Pancreas (tissue), 10 donors: Measurements from ENCODE around the gene B2M. TPM values are rescaled to one million over a fixed set of nuclear protein-coding genes. Genes with fewer than 3 reads are reported as not detected.
"Not testable (repeated sequence)": the region's sequence is repeated elsewhere in the genome, so short reads cannot be mapped to it uniquely, and the experiment has no call there.

ENCODE experiments used
- ATAC-seq, 4 donors: fragments of 200-7000 bp; cut with Tn5 transposase; one replicate each; pipeline versions ENCODE4 v1.8.0 to v1.9.1; 2020; ENCODE audit warnings: mild to moderate bottlenecking in 4 of 4, moderate library complexity in 4 of 4
- DNase-seq, 6 donors: peaks; one replicate each; pipeline ENCODE4 v3.0.0-alpha.2; 2020
- FAIRE-seq: peaks from 2 replicates; lab custom pipeline; 2012; peaks lifted over from hg19 to GRCh38; lab: Jason Lieb, UNC
- H3K27ac ChIP-seq, 4 donors: fragments of 200-600 bp; sonication (generic); 1 replicate in 3 of 4; 2 replicates in 1 of 4; pipeline versions ENCODE4 v1.5.0 to v1.8.0; 2020
- H3K27me3 ChIP-seq, 4 donors: fragments of 200-600 bp; one replicate each; pipeline ENCODE4 v1.8.0; 2021
- H3K36me3 ChIP-seq, 3 donors: fragments of 200-600 bp; sonication (generic) in 1 of 3; one replicate each; pipeline versions ENCODE4 v1.5.0 to v1.8.0; 2020 to 2021
- H3K4me1 ChIP-seq, 3 donors: fragments of 200-600 bp; one replicate each; pipeline ENCODE4 v1.8.0; 2021
- H3K4me3 ChIP-seq, 4 donors: fragments of 200-600 bp; sonication (generic) in 2 of 4; one replicate each; pipeline versions ENCODE4 v1.5.0 to v1.8.0; 2020 to 2021
- H3K9me3 ChIP-seq, 4 donors: fragments of 200-600 bp; one replicate each; pipeline ENCODE4 v1.8.0; 2021
- WGBS, 2 donors: extraction: QIAGEN DNeasy Blood & Tissue Kit; methylation state at CpG; one replicate each; pipeline ENCODE4 v1.1.7; 2013; 5-methylcytosine and 5-hydroxymethylcytosine counted together
- intact Hi-C, 3 donors: fragments of 100-400 bp; cut with DNase I; formaldehyde crosslinking; loops; one replicate each; pipeline versions ENCODE4 v1.11.1 to v1.14.2; 2022
- polyA plus RNA-seq, 2 donors: library from polyadenylated mRNA; stranded (reverse); fragments of 200-250 nt; gene quantifications; one replicate each; pipeline ENCODE4 v1.2.3, GENCODE V29; 2013
- total RNA-seq, 6 donors: library from RNA; stranded (reverse); fragmentation: NEBNext Ultra II Directional in 4 of 6; extraction: Animal tissue kit (Norgen Biotek cat#: 25700) in 4 of 6; gene quantifications; one replicate each; pipeline versions ENCODE4 v1.2.1 to v1.2.4, GENCODE V29; 2021 to 2023
- TF ChIP-seq, protein P1 (sequence below), 4 donors: fragments of 200-600 bp; sonication (generic) in 3 of 4; IDR thresholded peaks; one replicate each; pipeline versions ENCODE4 v1.5.0 to v1.8.0; 2021; ENCODE audit warnings: antibody characterized with exemption in 4 of 4
- donor health status: healthy with polysubstance abuse.
- donor health status: DM: no; HTN: no; CAD: no; lungs with moderate emphysema.
- donor health status: DM: no; HTN: no; CAD: no.
- donor health status: control.
- donor health status: control.
- donor health status: Bipolar disorder and iron deficiency.
- donor health status: DM: yes; HTN: yes; CAD: no.
- donor health status: DM: no; HTN: no; CAD: no.
- donor health status: DM: no; HTN: no; CAD: no.
- donor health status: DM: yes; HTN: yes; CAD: no.

Gene B2M
- total and polyA plus RNA-seq, 8 donors, result 209 to 1,305 (median 447) TPM

DNA sequence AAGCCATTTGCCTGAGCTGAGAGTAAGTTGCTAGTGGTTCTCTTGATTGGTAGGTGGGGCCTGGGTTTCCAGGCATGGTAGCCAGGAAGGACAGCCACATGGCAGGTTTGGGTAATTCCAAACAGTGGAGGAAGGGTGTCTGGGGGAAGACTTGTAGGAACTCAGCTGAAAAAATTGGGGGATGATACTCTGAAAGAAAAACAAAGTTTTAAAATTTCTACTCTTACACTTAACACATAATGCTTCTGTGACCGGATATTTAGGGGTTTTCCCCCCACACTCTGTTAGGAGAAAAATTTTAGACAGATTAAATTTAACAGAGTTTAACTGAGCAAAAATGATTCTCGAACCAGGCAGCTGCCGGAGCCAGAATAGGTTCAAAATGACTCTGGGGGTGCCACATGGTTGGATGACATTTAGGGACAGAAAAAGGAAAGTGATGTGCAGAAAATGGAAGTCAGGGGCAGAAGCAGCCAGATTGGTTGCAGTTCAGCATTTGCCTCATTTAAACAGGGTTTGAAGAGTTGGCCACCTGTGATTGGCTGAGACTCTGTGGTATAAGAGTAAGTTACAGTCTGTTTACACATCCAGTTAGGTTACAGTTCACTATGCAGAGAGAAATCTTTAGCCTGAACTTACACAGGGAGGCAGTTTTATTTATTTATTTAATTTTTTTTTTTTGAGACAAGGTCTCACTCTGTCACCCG lies 8.1 kb downstream of the B2M start:
- H3K9me3 ChIP-seq, result no peaks in the 10 kb centered on the region
- intact Hi-C loops, result no loop called here
- FAIRE-seq (no peak), DNase-seq (no peak), ATAC-seq (peak; percentile 18 to 49 (median 48))
- peaks cover 6 to 32% (median 12%) of the 10 kb centered on the region in 3 donors for H3K36me3 ChIP-seq
- no peaks in the 10 kb centered on the region for H3K27me3 ChIP-seq
- TF ChIP-seq, protein P1, sequence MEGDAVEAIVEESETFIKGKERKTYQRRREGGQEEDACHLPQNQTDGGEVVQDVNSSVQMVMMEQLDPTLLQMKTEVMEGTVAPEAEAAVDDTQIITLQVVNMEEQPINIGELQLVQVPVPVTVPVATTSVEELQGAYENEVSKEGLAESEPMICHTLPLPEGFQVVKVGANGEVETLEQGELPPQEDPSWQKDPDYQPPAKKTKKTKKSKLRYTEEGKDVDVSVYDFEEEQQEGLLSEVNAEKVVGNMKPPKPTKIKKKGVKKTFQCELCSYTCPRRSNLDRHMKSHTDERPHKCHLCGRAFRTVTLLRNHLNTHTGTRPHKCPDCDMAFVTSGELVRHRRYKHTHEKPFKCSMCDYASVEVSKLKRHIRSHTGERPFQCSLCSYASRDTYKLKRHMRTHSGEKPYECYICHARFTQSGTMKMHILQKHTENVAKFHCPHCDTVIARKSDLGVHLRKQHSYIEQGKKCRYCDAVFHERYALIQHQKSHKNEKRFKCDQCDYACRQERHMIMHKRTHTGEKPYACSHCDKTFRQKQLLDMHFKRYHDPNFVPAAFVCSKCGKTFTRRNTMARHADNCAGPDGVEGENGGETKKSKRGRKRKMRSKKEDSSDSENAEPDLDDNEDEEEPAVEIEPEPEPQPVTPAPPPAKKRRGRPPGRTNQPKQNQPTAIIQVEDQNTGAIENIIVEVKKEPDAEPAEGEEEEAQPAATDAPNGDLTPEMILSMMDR (IDR thresholded peaks at IDR 0.05), result no peak
- no peak overlapping the region for H3K27ac ChIP-seq
- no peak overlapping the region for H3K4me3 ChIP-seq
- WGBS, 2 donors, result 74 to 76% methylated on average over 4 of the region's 4 CpGs
- H3K4me1 ChIP-seq, result peaks cover 0 to 2% (median 0%) of the 10 kb centered on the region in 3 donors

DNA sequence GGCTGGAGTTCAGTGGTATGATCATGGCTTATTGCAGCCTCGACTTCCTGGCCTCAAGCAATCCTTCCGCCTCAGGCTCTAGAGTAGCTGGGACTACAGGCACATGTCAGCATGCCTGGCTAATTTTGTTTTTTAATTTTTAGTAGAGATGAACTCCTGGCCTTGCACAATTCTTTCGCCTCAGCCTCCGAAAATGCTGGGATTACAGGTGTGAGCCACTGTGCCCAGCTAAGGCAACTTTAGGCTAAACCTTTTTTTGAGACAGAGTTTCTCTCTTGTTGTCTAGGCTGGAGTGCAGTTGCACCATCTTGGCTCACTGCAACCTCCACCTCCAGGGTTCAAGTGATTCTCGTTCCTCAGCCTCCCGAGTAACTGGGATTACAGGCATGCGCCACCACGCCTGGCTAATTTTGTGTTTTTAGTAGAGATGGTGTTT lies 8.7 kb downstream of the B2M start:
- ATAC-seq, result peak in 1 of 4 donors; percentile 12
- H3K27ac ChIP-seq, FAIRE-seq, H3K9me3 ChIP-seq, H3K4me3 ChIP-seq, H3K27me3 ChIP-seq, DNase-seq, intact Hi-C loops, H3K4me1 ChIP-seq: not testable (repeated sequence)
- peaks cover 6 to 32% (median 12%) of the 10 kb centered on the region in 3 donors for H3K36me3 ChIP-seq
- 91 to 92% methylated on average over 8 of the region's 8 CpGs for WGBS, 2 donors

DNA sequence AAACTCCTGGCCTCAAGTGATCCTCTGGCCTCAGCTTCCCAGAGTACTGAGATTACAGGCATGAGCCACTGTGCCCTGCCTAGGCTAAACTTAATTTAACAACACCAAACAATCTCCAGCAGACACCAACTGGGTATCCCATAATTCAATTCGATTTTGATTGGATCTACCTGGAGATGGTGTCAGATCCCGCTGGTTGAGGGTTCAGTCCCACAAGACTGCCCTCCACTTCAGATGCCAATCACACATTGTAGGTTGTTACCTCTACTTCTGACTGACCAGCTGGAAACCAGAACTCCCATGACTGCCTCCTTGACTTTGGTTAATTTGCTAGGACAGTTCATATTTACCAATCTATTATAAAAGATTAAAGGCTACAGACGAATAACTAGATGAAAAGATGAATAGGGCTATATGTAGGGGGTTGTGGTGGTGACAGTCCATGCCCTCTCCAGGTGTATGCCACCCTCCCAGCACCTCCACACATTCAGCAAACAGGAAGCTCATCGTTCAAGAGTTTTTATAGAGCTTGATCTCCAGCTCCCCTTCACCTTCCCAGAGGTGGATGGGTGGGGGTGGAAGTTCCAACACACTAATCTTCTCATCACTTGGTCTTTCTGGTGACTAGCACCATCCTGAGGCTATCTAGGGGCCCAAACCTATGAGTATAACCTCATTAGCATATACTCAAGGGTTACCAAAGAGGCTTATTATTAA lies 9.3 kb downstream of the B2M start:
- no peaks in the 10 kb centered on the region for H3K4me1 ChIP-seq

DNA sequence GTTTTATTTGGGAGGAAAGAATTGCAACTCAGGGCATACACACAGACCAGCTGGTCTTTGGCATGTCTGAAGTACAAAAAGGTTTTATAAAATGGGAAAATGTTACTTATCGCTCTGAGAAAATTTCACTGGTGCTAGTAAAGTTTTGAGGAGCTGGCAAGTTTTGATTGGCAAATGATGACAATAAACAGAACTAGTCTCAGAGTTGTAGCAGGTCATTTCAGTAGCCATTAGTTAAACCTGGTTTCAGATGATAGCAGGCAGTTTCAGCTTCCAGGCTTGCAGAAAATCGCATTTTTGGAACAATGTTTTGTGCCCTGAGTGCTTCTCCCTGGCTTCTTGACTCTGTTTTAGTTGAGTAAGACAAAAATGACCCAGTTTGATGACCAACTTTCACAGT lies 10.7 kb downstream of the B2M start:
- TF ChIP-seq, protein P1 (IDR thresholded peaks at IDR 0.05), result no peak
- H3K27ac ChIP-seq, result no peak overlapping the region
- H3K9me3 ChIP-seq, result no peaks in the 10 kb centered on the region
- ATAC-seq, result no peak
- FAIRE-seq, result no peak
- H3K4me3 ChIP-seq, result no peak overlapping the region
- no peak for DNase-seq
- H3K27me3 ChIP-seq, result no peaks in the 10 kb centered on the region
- intact Hi-C loops, result no loop called here
- peaks cover 4 to 14% (median 5%) of the 10 kb centered on the region in 3 donors for H3K36me3 ChIP-seq
- no peaks in the 10 kb centered on the region for H3K4me1 ChIP-seq
- 69 to 80% methylated on average over 2 of the region's 2 CpGs for WGBS, 2 donors

More for the DNA sequence above, 9.3 kb downstream of the B2M start:
- no peak for DNase-seq
- Histone ChIP-seq H3K27ac (no peak overlapping the region), H3K9me3 (no peaks in the 10 kb centered on the region), H3K36me3 (peaks cover 6 to 28% (median 12%) of the 10 kb centered on the region in 3 donors), H3K4me3 (no peak overlapping the region), H3K27me3 (no peaks in the 10 kb centered on the region)
- no peak for ATAC-seq
- no peak for FAIRE-seq
- 70 to 77% methylated on average over 4 of the region's 4 CpGs for WGBS, 2 donors
- intact Hi-C loops, result no loop called here
- TF ChIP-seq, protein P1 (IDR thresholded peaks at IDR 0.05), result no peak

DNA sequence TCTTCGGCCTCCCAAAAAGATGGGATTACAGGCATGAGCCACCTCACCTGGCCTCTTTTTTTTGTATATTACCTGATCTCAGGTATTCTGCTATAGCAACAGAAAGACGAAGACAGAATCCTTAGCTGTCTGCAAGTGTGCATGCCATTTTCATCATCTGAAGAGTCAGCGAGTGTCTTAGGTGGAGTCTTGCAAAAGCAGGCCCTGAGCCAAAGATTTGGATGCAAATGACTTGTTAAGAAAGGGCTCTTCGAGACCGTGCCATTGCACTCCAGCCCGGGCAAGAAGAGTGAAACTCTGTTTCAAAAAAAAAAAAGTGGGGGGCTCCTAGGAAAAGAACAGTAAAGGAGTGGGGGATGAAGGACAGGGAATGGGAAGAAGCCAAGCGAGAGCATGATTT lies 14.8 kb downstream of the B2M start:
- Histone ChIP-seq H3K27me3 (no peaks in the 10 kb centered on the region), H3K36me3 (no peaks in the 10 kb centered on the region), H3K9me3 (no peaks in the 10 kb centered on the region), H3K4me1 (peaks cover 0 to 19% (median 0%) of the 10 kb centered on the region in 3 donors), H3K4me3 (no peak overlapping the region), H3K27ac (peak overlapping the region in 2 of 4 donors; percentile 96 to 97)
- DNase-seq, result no peak
- no peak for FAIRE-seq
- 76 to 78% methylated on average over 7 of the region's 7 CpGs for WGBS, 2 donors
- ATAC-seq, result no peak
- TF ChIP-seq, protein P1 (IDR thresholded peaks at IDR 0.05), result no peak
- intact Hi-C loops, result no loop called here
